Neural progenitor cell (in vitro differentiated cells): ENCODE results near the gene TACR2. TPM values are rescaled to one million over a fixed set of nuclear protein-coding genes. Genes with fewer than 3 reads are reported as not detected.

ENCODE experiments used
- DNase-seq: peaks from one replicate; pipeline ENCODE4 v3.0.0-alpha.2; 2016; ENCODE audit warnings: low spot score
- H2AFZ ChIP-seq: fragments of 200-600 bp; sonication (generic); replicated peaks from 2 replicates; pipeline ENCODE4 v1.6.1; 2016; ENCODE audit warnings: antibody characterized with exemption
- H3F3A ChIP-seq: fragments of 200-600 bp; sonication (generic); 2 replicates; pipeline ENCODE4 v1.6.1; 2016; ENCODE audit warnings: antibody characterized with exemption, low read depth
- H3K27ac ChIP-seq: fragments of 200-600 bp; sonication (generic); 2 replicates; pipeline ENCODE4 v1.5.1; 2016; ENCODE audit warnings: mild to moderate bottlenecking
- H3K27me3 ChIP-seq: fragments of 200-600 bp; sonication (generic); 2 replicates; pipeline ENCODE4 v1.6.1; 2016; ENCODE audit warnings: mild to moderate bottlenecking, moderate library complexity
- H3K36me3 ChIP-seq: fragments of 200-600 bp; sonication (generic); 2 replicates; pipeline ENCODE4 v1.5.1; 2016
- H3K4me1 ChIP-seq: fragments of 200-600 bp; sonication (generic); 2 replicates; pipeline ENCODE4 v1.6.1; 2016; ENCODE audit warnings: mixed run types
- H3K4me2 ChIP-seq: fragments of 200-600 bp; sonication (generic); 2 replicates; pipeline ENCODE4 v1.6.1; 2016
- H3K4me3 ChIP-seq: fragments of 200-600 bp; sonication (generic); 2 replicates; pipeline ENCODE4 v1.5.1; 2016
- H3K79me2 ChIP-seq: fragments of 200-600 bp; sonication (generic); 2 replicates; pipeline ENCODE4 v1.6.1; 2016; ENCODE audit warnings: low read depth
- H3K9ac ChIP-seq: fragments of 200-600 bp; sonication (generic); 2 replicates; pipeline ENCODE4 v1.6.1; 2016
- H3K9me3 ChIP-seq: fragments of 200-600 bp; sonication (generic); 2 replicates; pipeline ENCODE4 v1.5.1; 2016; ENCODE audit warnings: low read depth
- H4K20me1 ChIP-seq: fragments of 200-600 bp; sonication (generic); 2 replicates; pipeline ENCODE4 v1.6.1; 2016; ENCODE audit warnings: low read depth
- H3K27ac Mint-ChIP-seq: 3 replicates; pipeline ENCODE4 v1.8.0; 2021; ENCODE audit warnings: mixed read lengths
- H3K27me3 Mint-ChIP-seq: 2 replicates; pipeline ENCODE4 v1.8.0; 2022; ENCODE audit warnings: low read depth, mild to moderate bottlenecking, inconsistent platforms, moderate library complexity, mixed read lengths; ENCODE audit not compliant: insufficient read depth
- H3K36me3 Mint-ChIP-seq: 3 replicates; pipeline ENCODE4 v1.8.0; 2021; ENCODE audit warnings: mixed read lengths
- H3K4me1 Mint-ChIP-seq: 3 replicates; pipeline ENCODE4 v1.8.0; 2021; ENCODE audit warnings: mixed read lengths
- H3K4me3 Mint-ChIP-seq: 3 replicates; pipeline ENCODE4 v1.8.0; 2021; ENCODE audit warnings: mild to moderate bottlenecking, moderate library complexity, mixed read lengths
- H3K9me3 Mint-ChIP-seq: 3 replicates; pipeline ENCODE4 v1.8.0; 2020; ENCODE audit warnings: mixed read lengths
- EZH2 ChIP-seq: fragments of 200-600 bp; sonication (generic); IDR thresholded peaks from 2 replicates; pipeline ENCODE4 v1.6.1; 2017; ENCODE audit warnings: antibody characterized with exemption, mild to moderate bottlenecking, moderate library complexity
- EZH2phosphoT487 ChIP-seq: fragments of 200-600 bp; sonication (generic); IDR thresholded peaks from 2 replicates; pipeline ENCODE4 v1.6.1; 2017; ENCODE audit warnings: antibody characterized with exemption
- total RNA-seq: library from RNA; depleted of rRNA; stranded (reverse); fragments of >200 nt; gene quantifications from 2 replicates; pipeline ENCODE4 v1.2.3, GENCODE V29; 2015; ENCODE audit warnings: low replicate concordance
- TF ChIP-seq, protein P1 (sequence below): fragments of 200-600 bp; sonication (generic); IDR thresholded peaks from 2 replicates; pipeline ENCODE4 v1.5.1; 2017; ENCODE audit warnings: antibody characterized with exemption, mild to moderate bottlenecking

Gene TACR2
- total RNA-seq, 1 donor from 2014 or later, result not detected

DNA sequence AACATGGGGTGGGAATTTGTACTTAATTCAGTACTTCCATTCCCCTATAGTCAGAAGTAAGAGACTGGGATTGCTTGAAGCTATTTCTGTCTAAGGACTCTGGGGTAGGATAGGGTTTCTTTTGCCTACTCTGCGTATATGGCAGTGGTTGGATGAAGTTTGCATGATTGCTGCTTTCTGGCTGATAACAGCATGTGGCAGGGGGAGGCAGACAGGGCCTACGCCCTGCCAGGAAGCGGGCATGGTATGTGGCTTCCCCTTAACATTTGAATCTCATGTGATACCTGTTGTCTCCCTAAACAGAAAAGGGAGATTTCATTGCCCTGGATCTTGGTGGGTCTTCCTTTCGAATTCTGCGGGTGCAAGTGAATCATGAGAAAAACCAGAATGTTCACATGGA is 57.1 kb downstream of the TACR2 start:
- Mint-ChIP-seq H3K27me3 (peaks cover 4% of the 10 kb centered on the region), H3K9me3 (no peaks in the 10 kb centered on the region), H3K4me3 (no peak overlapping the region), H3K36me3 (peaks cover 6% of the 10 kb centered on the region), H3K4me1 (peaks cover 21% of the 10 kb centered on the region), H3K27ac (no peak overlapping the region)
- no peaks in the 10 kb centered on the region for H3K9me3 ChIP-seq
- no peaks in the 10 kb centered on the region for H3K27me3 ChIP-seq
- H3K4me1 ChIP-seq, result no peaks in the 10 kb centered on the region
- no peak overlapping the region for H3K4me2 ChIP-seq
- no peaks in the 10 kb centered on the region for H3K36me3 ChIP-seq
- no peak overlapping the region for H2AFZ ChIP-seq
- H3K79me2 ChIP-seq, result no peaks in the 10 kb centered on the region
- H3K27ac ChIP-seq, result no peak overlapping the region
- TF ChIP-seq, protein P1, sequence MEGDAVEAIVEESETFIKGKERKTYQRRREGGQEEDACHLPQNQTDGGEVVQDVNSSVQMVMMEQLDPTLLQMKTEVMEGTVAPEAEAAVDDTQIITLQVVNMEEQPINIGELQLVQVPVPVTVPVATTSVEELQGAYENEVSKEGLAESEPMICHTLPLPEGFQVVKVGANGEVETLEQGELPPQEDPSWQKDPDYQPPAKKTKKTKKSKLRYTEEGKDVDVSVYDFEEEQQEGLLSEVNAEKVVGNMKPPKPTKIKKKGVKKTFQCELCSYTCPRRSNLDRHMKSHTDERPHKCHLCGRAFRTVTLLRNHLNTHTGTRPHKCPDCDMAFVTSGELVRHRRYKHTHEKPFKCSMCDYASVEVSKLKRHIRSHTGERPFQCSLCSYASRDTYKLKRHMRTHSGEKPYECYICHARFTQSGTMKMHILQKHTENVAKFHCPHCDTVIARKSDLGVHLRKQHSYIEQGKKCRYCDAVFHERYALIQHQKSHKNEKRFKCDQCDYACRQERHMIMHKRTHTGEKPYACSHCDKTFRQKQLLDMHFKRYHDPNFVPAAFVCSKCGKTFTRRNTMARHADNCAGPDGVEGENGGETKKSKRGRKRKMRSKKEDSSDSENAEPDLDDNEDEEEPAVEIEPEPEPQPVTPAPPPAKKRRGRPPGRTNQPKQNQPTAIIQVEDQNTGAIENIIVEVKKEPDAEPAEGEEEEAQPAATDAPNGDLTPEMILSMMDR, result no peak
- TF ChIP-seq EZH2 (no peak), EZH2phosphoT487 (no peak)
- H3K4me3 ChIP-seq, result no peak overlapping the region
- no peak for DNase-seq
- no peaks in the 10 kb centered on the region for H4K20me1 ChIP-seq
- H3K9ac ChIP-seq, result no peak overlapping the region
- H3F3A ChIP-seq, result no peaks in the 10 kb centered on the region

DNA sequence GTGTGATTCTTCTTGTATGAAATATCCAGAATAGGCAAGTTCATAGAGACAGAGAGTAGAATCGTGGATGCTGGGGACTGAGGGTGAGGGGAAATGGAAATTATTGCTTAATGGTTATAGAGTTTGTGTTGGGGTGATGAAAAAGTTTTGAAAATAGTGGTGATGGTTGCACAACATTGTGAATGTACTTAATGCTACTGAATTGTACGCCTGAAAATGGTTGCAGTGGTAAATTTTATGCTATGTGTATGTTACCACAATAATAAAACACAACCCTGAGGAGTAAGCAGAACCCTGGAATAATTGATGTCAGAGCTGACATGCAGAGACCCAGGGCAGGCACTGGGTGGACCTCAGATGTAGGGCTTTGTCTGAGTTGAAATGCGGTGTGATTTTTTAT is 57.6 kb downstream of the TACR2 start:
- Mint-ChIP-seq H3K27ac (no peak overlapping the region), H3K4me3 (no peak overlapping the region), H3K4me1 (peaks cover 16% of the 10 kb centered on the region), H3K27me3 (peaks cover 4% of the 10 kb centered on the region), H3K36me3 (peaks cover 7% of the 10 kb centered on the region), H3K9me3 (no peaks in the 10 kb centered on the region)
- no peaks in the 10 kb centered on the region for H4K20me1 ChIP-seq
- no peak overlapping the region for H3K4me2 ChIP-seq
- no peak overlapping the region for H3K4me3 ChIP-seq
- no peaks in the 10 kb centered on the region for H3K79me2 ChIP-seq
- no peaks in the 10 kb centered on the region for H3K36me3 ChIP-seq
- no peak overlapping the region for H3K27ac ChIP-seq
- H3K9me3 ChIP-seq, result no peaks in the 10 kb centered on the region
- DNase-seq, result no peak
- TF ChIP-seq EZH2phosphoT487 (no peak), EZH2 (no peak)
- TF ChIP-seq, protein P1, result no peak
- no peaks in the 10 kb centered on the region for H3K4me1 ChIP-seq
- no peak overlapping the region for H2AFZ ChIP-seq
- no peak overlapping the region for H3K9ac ChIP-seq
- no peaks in the 10 kb centered on the region for H3K27me3 ChIP-seq
- H3F3A ChIP-seq, result no peaks in the 10 kb centered on the region

DNA sequence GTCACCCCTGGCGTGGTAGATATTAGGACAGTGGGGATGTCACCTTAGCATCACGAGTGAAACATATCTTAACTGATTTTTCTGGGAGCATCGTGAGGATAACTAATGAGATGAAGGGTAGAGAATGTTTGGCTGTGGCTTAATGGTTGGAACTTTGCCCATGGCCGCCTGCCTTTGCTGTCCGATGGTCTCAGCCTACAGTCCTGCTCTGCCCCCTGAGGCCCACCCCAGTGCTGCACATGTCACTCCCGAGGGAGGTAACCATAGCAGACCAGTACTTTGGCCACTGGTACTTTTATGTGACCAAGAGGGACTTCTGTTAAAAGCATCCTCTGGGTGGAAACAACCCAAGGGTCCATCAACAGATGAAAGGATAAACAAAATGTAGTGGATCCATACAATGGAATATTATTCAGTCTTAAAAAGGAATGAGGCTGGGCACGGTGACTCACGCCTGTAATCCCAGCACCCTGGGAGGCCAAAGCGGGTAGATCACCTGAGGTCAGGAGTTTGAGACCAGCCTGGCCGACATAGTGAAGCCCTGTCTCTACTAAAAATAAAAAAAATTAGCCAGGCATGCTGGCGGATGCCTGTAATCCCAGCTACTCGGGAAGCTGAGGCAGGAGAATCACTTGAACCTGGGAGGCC is 58.4 kb downstream of the TACR2 start:
- no peak overlapping the region for H3K9ac ChIP-seq
- H3K27ac ChIP-seq, result no peak overlapping the region
- H3K27me3 ChIP-seq, result no peaks in the 10 kb centered on the region
- TF ChIP-seq EZH2phosphoT487, result no peak
- TF ChIP-seq, protein P1, result no peak
- TF ChIP-seq EZH2, result no peak
- no peak overlapping the region for H3K4me2 ChIP-seq
- DNase-seq, result no peak
- H3K4me1 Mint-ChIP-seq, result peaks cover 8% of the 10 kb centered on the region
- no peak overlapping the region for H2AFZ ChIP-seq
- peaks cover 8% of the 10 kb centered on the region for H3K36me3 Mint-ChIP-seq
- peaks cover 5% of the 10 kb centered on the region for H3K27me3 Mint-ChIP-seq
- no peak overlapping the region for H3K27ac Mint-ChIP-seq
- H3K79me2 ChIP-seq, result no peaks in the 10 kb centered on the region
- no peak overlapping the region for H3K4me3 Mint-ChIP-seq
- H4K20me1 ChIP-seq, result no peaks in the 10 kb centered on the region
- H3F3A ChIP-seq, result no peaks in the 10 kb centered on the region
- H3K36me3 ChIP-seq, result no peaks in the 10 kb centered on the region
- no peaks in the 10 kb centered on the region for H3K9me3 Mint-ChIP-seq
- H3K4me1 ChIP-seq, result no peaks in the 10 kb centered on the region
- no peaks in the 10 kb centered on the region for H3K9me3 ChIP-seq
- no peak overlapping the region for H3K4me3 ChIP-seq
